GM12872 (cell line): ENCODE data around the gene MEOX2.

ENCODE experiments used
- CTCF ChIP-seq: IDR thresholded peaks from 3 replicates; pipeline ENCODE4 v1.5.1; 2011; ENCODE audit warnings: low read depth, mild to moderate bottlenecking, low read length, moderate library complexity; ENCODE audit not compliant: insufficient read depth

The MEOX2 gene

GRCh38 chr7:15618275-15618674 lies 68.2 kb downstream of the MEOX2 start:
- no peak for TF ChIP-seq CTCF

GRCh38 chr7:15612205-15612604 lies 74.3 kb downstream of the MEOX2 start:
- no peak for TF ChIP-seq CTCF

GRCh38 chr7:15610503-15610902 lies 76.0 kb downstream of the MEOX2 start:
- no peak for TF ChIP-seq CTCF

GRCh38 chr7:15609287-15609686 lies 77.2 kb downstream of the MEOX2 start:
- no peak for TF ChIP-seq CTCF

GRCh38 chr7:15607529-15608210 lies 78.8 kb downstream of the MEOX2 start:
- no peak for TF ChIP-seq CTCF

GRCh38 chr7:15606561-15606960 lies 79.9 kb downstream of the MEOX2 start:
- no peak for TF ChIP-seq CTCF

- no peak for TF ChIP-seq CTCF
These were observed 82.3 kb downstream of the MEOX2 start for GRCh38 chr7:15604166-15604565.
